Breast epithelium (tissue), 4 donors: ENCODE measurements around the gene JPH2. TPM values are rescaled to one million over a fixed set of nuclear protein-coding genes. Genes with fewer than 3 reads are reported as not detected.

Experiments used
- DNase-seq, 2 donors: peaks; one replicate each; pipeline ENCODE4 v3.0.0-alpha.2; 2019; ENCODE audit warnings: low spot score in 2 of 2
- H3K27ac ChIP-seq, 2 donors: fragments of 200-600 bp; sonication (generic) in 1 of 2; one replicate each; pipeline ENCODE4 v1.5.1; 2016 to 2019; ENCODE audit warnings: mild to moderate bottlenecking in 1 of 2
- H3K27me3 ChIP-seq, 2 donors: fragments of 200-600 bp; sonication (generic) in 1 of 2; one replicate each; pipeline versions ENCODE4 v1.5.1 to v1.6.0; 2017 to 2019; ENCODE audit warnings: control low read depth in 1 of 2, mild to moderate bottlenecking in 1 of 2
- H3K36me3 ChIP-seq: fragments of 200-600 bp; one replicate; pipeline ENCODE4 v1.5.1; 2019
- H3K4me1 ChIP-seq, 2 donors: fragments of 200-600 bp; sonication (generic); one replicate each; pipeline ENCODE4 v1.5.1; 2016 to 2019; ENCODE audit warnings: control low read depth in 1 of 2
- H3K4me3 ChIP-seq, 3 donors: fragments of 200-600 bp; sonication (generic); 1 replicate in 2 of 3; 2 replicates in 1 of 3; pipeline ENCODE4 v1.5.1; 2016 to 2019; ENCODE audit warnings: mild to moderate bottlenecking in 3 of 3, moderate library complexity in 2 of 3
- H3K9me3 ChIP-seq, 2 donors: fragments of 200-600 bp; sonication (generic) in 1 of 2; one replicate each; pipeline ENCODE4 v1.5.1; 2016 to 2019; ENCODE audit warnings: control low read depth in 1 of 2
- CTCF ChIP-seq, 3 donors: fragments of 450-650 bp; IDR thresholded peaks; one replicate each; pipeline ENCODE4 v1.5.1; 2016 to 2017; ENCODE audit warnings: antibody characterized with exemption in 3 of 3, mild to moderate bottlenecking in 3 of 3, moderate library complexity in 3 of 3
- POLR2A ChIP-seq: fragments of 450-650 bp; IDR thresholded peaks from one replicate; pipeline ENCODE4 v1.6.1; 2016; ENCODE audit warnings: antibody characterized with exemption, mild to moderate bottlenecking, moderate library complexity
- POLR2AphosphoS5 ChIP-seq, 3 donors: sonication (generic); formaldehyde crosslinking; IDR thresholded peaks; one replicate each; pipeline ENCODE4 v1.6.1; 2017; ENCODE audit warnings: antibody characterized with exemption in 3 of 3
- intact Hi-C: fragments of 100-400 bp; cut with DNase I; formaldehyde crosslinking; loops from one replicate; pipeline ENCODE4 v1.15.1; 2023; ENCODE audit warnings: low total_unique reads
- total RNA-seq, 3 donors: library from RNA; depleted of rRNA; stranded (reverse); fragments of >200 nt; gene quantifications; one replicate each; pipeline ENCODE4 v1.1.0, GENCODE V29; 2016

The JPH2 gene
- total RNA-seq, 3 donors from 2014 or later = 9.3 to 16.4 (median 16.2) TPM

- H3K27me3 ChIP-seq = peaks cover 0 to 3% of the 10 kb centered on the region in 2 donors
- TF ChIP-seq POLR2AphosphoS5 (IDR thresholded peaks at IDR 0.05) = no peak
- TF ChIP-seq CTCF (IDR thresholded peaks at IDR 0.05) = no peak
- TF ChIP-seq POLR2A = no peak
- no peaks in the 10 kb centered on the region for H3K36me3 ChIP-seq
- no peaks in the 10 kb centered on the region for H3K9me3 ChIP-seq
- no peak for DNase-seq
- H3K27ac ChIP-seq = no peak overlapping the region
- H3K4me1 ChIP-seq = no peaks in the 10 kb centered on the region
- intact Hi-C loops = no loop called here
- no peak overlapping the region for H3K4me3 ChIP-seq
Measured at GRCh38 chr20:44174996-44175765, 11.8 kb downstream of the JPH2 start.

DNA sequence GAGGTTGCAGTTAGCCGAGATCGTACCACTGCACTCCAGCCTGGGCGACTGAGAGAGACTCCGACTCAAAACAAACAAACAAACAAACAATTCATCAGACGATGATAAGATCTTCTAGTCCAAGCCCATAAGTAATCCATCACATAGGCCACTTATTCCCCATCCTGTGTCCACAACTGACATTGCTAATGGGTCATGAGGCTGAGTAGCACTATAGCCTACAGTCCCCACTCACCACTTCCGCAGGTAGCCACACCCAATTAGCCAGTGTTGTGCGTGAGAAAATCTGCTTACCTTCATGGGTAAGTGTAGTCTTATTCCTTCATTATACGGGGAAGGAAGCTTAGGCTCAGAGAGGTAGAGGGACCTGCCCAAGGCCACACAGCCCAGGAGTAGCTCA, 13.1 kb downstream of the JPH2 start:
- Histone ChIP-seq H3K4me1 (no peaks in the 10 kb centered on the region), H3K4me3 (no peak overlapping the region), H3K9me3 (no peaks in the 10 kb centered on the region), H3K27ac (no peak overlapping the region), H3K36me3 (no peaks in the 10 kb centered on the region), H3K27me3 (peaks cover 0 to 3% of the 10 kb centered on the region in 2 donors)
- TF ChIP-seq POLR2A (no peak), CTCF (IDR thresholded peaks at IDR 0.05) (no peak), POLR2AphosphoS5 (IDR thresholded peaks at IDR 0.05) (no peak)
- intact Hi-C loops = no loop called here
- no peak for DNase-seq

DNA sequence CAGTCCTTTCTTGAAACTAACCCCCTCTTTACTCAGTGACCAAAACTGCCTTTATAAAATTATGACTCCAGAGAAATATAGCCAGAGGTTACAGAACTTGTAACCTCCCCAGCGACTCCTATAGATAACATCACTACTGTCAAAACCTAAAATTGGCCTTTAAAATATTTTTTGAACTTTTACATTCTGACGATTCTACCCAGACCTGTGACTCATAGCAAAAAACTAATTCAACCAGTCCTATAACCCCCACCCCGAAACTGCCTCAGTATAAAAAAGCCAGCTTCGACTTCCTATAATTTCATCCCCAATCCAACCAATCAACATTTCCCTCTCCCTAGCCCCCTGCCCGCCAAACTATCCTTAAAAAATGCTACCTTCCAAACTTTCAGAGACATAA, 13.9 kb downstream of the JPH2 start:
- TF ChIP-seq POLR2AphosphoS5 (IDR thresholded peaks at IDR 0.05) = no peak
- no peak for TF ChIP-seq CTCF (IDR thresholded peaks at IDR 0.05)
- TF ChIP-seq POLR2A = no peak
- no peak for DNase-seq

GRCh38 chr20:44172572-44172950, 14.4 kb downstream of the JPH2 start:
- Histone ChIP-seq H3K27ac (no peak overlapping the region), H3K27me3 (peaks cover 0 to 3% of the 10 kb centered on the region in 2 donors), H3K36me3 (no peaks in the 10 kb centered on the region), H3K4me3 (no peak overlapping the region), H3K4me1 (no peaks in the 10 kb centered on the region), H3K9me3 (no peaks in the 10 kb centered on the region)
- no peak for TF ChIP-seq CTCF (IDR thresholded peaks at IDR 0.05)
- no peak for TF ChIP-seq POLR2AphosphoS5 (IDR thresholded peaks at IDR 0.05)
- TF ChIP-seq POLR2A = no peak
- intact Hi-C loops = no loop called here
- DNase-seq = no peak

More for the DNA sequence above, 13.9 kb downstream of the JPH2 start:
- intact Hi-C loops = no loop called here
- Histone ChIP-seq H3K4me1 (no peaks in the 10 kb centered on the region), H3K27ac (no peak overlapping the region), H3K9me3 (no peaks in the 10 kb centered on the region), H3K36me3 (no peaks in the 10 kb centered on the region), H3K4me3 (no peak overlapping the region), H3K27me3 (peaks cover 0 to 3% of the 10 kb centered on the region in 2 donors)

DNA sequence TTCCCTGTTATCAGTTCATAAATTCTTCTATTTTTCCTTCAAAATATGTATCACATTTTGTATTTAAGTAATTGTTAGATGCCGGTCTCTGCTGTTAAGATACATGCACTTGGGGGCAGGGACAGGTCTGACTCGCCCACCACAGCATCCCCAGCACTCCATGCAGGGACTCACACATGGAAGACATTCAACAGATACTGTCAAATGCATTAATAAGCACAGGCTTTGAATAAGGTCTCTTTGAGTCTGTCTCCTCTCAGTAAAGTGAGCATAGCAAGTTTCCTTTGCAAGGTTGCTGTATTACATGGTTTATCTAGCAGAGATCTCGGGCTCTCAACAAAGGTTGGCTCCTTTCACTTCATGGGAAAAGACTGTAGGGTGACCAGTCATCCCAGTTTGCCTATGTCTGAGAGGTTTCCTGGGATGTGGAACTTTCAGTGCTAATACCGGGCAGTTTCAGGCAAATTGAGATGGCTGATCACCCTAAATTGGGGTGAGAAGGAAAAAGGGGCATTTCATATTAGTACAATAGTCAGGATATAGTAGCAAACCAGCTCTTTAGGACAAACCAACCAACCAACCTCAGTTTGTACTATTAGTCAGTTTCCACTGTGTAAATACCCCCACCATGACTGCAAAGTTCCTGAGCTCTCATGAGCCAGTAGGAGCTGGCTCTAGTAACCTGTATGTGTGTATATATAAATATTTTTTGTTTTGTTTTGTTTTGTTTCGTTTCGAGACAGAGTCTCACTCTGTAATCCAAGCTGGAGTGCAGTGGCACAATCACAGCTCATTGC, 15.0 kb downstream of the JPH2 start:
- Histone ChIP-seq H3K9me3 (no peaks in the 10 kb centered on the region), H3K36me3 (no peaks in the 10 kb centered on the region), H3K4me1 (no peaks in the 10 kb centered on the region), H3K27ac (no peak overlapping the region), H3K27me3 (peaks cover 0 to 3% of the 10 kb centered on the region in 2 donors), H3K4me3 (no peak overlapping the region)
- intact Hi-C loops = no loop called here
- no peak for DNase-seq
- TF ChIP-seq CTCF (IDR thresholded peaks at IDR 0.05) = no peak
- TF ChIP-seq POLR2AphosphoS5 (IDR thresholded peaks at IDR 0.05) = no peak
- no peak for TF ChIP-seq POLR2A
